GM19455 (cell line): ENCODE data around the gene CABP5.

ENCODE experiments used
- ATAC-seq: cut with Tn5 transposase; IDR thresholded peaks from one replicate; pipeline ENCODE4 v1.9.1; 2021; ENCODE audit not compliant: unreplicated experiment

The CABP5 gene

DNA sequence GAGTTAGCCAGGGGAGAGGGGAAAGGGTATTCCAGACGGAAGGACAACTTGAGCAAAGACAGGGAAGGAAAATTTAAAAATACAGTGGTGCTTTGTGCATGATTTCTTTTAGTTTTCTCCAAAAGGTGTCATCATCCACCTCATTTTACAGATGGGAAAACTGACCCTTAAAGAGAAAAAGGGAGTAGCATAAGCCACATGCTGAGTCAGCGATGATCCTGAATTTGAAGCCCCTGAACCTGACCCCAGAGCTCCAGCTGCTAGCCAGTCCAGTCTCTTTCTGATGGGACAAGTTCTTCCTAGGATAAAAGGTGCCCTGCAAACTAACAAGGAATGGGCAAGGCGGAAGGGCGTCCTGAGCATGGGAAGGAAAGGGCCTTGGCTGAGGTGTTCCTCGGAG, 10.3 kb downstream of the CABP5 start:
- ATAC-seq = no peak

- ATAC-seq = no peak
Measured at GRCh38 chr19:48030073-48030472, 13.8 kb downstream of the CABP5 start.

- ATAC-seq = no peak
Measured at GRCh38 chr19:48029431-48029830, 14.4 kb downstream of the CABP5 start.

DNA sequence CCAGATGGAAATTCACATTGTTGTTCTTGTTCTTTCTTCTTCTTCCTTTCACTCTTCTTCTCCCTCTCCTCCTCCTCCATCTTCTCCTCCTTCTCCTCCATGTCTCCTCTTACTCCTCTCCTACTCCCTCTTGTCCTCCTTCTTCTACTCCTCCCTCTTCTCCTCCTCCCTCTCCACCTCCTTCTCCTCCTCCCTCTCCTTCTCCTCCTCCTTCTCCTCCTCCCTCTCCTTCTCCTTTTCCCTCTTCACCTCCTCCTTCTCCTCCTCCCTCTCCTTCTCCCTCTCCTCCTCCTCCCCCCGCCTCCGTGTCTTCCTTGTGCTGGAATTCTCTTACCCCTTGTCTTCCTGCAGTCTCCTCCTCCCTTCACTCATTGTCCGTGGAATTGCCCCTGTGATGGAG, 18.4 kb downstream of the CABP5 start:
- no peak for ATAC-seq

- ATAC-seq = no peak
Measured at GRCh38 chr19:48023518-48023917, 20.4 kb downstream of the CABP5 start.

DNA sequence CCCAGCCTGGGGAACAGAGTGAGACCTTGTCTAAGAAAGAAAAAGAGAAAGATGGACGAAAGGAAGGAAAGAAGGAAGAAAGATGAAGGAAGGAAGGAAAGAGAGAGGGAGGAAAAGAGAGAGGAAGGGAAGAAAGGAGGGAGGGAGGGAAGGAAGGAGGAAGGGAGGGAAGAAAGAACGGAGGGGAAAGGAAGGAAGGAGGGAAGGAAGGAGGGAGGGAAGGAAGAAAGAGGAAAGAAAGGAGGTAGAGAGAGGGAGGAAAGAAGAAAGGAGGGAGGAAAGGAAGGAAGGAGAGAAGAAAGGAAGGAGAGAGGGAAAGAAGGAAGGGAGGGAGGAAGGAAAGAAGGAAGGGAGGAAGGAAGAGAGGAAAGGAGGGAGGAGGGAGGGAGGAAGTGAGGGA, 20.9 kb downstream of the CABP5 start:
- no peak for ATAC-seq

- ATAC-seq = no peak
Measured at GRCh38 chr19:48020686-48021085, 23.2 kb downstream of the CABP5 start.

GRCh38 chr19:48010932-48011758, 32.7 kb downstream of the CABP5 start:
- no peak for ATAC-seq

GRCh38 chr19:48006762-48007161, 37.1 kb downstream of the CABP5 start:
- ATAC-seq = no peak

DNA sequence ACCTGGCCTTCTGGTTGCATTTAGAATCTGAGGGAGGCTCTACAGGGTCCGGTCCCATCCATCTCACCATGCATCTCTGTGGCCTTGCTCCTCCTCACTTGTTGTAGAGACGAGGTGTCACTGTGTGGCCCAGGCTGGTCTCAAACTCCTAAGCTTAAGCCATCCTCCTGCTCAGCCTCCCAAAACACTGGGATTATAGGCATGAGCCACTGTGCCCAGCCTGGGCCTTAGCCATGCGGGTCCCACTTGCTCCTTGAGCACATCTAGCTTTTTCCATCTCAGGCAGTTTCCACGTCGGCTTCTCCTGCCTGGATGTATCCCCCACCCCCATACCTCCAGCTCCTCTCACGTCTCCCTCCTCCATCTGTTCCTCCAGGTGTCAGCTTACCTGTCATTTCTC, 39.6 kb downstream of the CABP5 start:
- no peak for ATAC-seq

DNA sequence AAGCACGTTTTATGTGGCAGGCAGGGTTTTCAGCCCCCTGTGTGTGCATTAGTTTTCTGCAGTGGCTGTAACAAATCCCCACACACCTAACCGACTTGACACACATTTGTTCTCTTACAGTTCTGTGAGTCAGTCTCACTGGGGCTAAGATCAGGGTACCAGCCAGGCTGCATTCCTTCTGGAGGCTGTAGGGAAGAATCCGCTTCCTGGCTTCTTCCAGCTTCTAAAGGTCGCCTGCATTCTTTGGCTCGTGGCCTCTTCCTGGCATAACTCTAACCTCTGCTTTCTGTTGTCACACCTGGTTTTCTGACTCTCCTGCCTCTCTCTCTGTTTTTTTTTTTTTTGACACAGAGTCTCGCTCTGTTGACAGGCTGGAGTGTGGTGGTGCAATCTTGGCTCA, 43.0 kb downstream of the CABP5 start:
- ATAC-seq = no peak

GRCh38 chr19:47998800-47999199, 45.1 kb downstream of the CABP5 start:
- ATAC-seq = no peak

DNA sequence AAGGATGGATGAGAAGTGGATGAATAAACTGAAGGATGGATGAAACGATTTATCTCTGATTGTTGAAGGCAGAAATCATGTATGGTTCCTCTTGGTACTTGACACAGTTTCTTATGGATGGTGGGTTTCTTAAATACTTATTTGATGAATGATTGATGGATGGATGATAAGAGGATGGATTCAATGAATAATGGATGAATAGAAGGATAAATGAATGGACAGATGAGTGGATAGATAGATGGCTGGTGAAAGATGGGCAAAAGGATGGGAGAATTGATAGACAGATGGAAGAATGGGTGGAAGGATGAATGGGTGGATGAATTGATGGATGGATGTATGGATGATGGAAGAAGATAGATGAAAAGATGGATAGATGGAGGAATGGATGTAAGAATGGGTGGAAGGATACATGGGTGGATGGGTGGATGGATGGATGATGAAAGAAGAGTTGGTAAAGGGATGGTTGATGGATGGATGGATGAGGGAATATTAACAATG, 47.6 kb downstream of the CABP5 start:
- ATAC-seq = no peak

DNA sequence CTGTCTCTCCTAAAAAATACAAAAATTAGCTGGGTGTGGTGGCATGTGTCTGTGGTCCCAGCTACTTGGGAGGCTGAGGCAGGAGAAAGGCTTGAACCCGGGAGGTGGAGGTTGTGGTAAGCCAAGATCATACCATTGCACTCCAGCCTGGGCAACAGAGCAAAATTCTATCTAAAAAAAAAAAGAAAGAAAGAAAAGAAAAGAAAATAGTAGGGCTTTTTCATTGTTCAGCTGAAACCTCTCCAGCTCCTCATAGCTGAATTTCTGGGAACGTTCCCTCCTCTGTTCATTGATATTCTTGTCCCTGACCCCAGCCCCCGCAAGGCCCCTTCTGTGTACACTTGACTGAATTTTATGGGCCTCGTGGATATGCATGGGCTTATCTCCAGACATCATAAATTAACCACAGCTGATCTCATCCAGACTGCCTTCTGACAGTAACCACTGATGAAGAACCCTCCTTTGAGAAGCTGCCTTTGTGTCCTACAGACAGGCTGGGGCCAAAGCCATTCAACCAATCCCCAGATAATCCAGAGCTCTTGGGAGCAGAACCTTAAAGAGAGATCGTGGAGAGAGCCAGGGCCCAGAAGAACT, 49.6 kb downstream of the CABP5 start, which contains the start of gene ELSPBP1:
ELSPBP1 (plus strand) TSS at position 424 of the 594 bp plus-strand sequence. CDS start 14,036 bp downstream, outside the sequence.
- no peak for ATAC-seq

DNA sequence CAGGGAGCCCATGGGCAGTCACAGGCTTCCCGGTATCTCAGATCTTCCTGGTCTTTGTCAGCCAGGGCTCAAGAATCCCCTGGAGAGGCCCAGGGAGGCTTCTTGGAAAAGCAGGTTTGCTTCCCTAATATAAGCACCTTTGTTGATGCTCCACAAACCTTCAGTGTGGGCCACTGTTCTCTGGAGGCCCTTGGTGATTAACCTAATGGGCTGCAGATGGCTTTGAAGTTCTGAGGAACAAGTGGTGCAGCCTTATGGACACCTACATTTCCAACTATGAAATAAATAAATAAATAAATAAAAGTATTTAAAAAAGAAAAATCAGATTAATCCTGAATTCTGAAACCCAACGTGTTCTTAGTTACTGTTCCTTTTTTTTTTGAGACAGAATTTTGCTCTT, 51.8 kb downstream of the CABP5 start, which contains the start of gene BSPH1:
BSPH1 (minus strand) TSS at position 101 of the 400 bp plus-strand sequence; CDS start at position 12, 89 bp downstream.
- ATAC-seq = no peak

- ATAC-seq = no peak
Measured at GRCh38 chr19:47991191-47991808, 52.6 kb downstream of the CABP5 start.
